DOHH2 (cell line): ENCODE measurements around the gene AOC1.

ENCODE experiments used
- H3F3A ChIP-seq: fragments of 200-600 bp; sonication (generic), shearing (Covaris generic); 2 replicates; pipeline ENCODE4 v1.6.0; 2016; ENCODE audit warnings: antibody characterized with exemption, mild to moderate bottlenecking; ENCODE audit not compliant: control insufficient read depth, insufficient read depth
- H3K27ac ChIP-seq: fragments of 200-600 bp; sonication (generic); 2 replicates; pipeline ENCODE4 v1.5.1; 2014; ENCODE audit warnings: low read depth, mild to moderate bottlenecking, low read length, moderate library complexity
- H3K27me3 ChIP-seq: fragments of 200-600 bp; sonication (generic); 2 replicates; pipeline ENCODE4 v1.6.1; 2014; ENCODE audit warnings: mild to moderate bottlenecking, low read length, mixed read lengths; ENCODE audit not compliant: control insufficient read depth
- H3K36me3 ChIP-seq: fragments of 200-600 bp; sonication (generic); 2 replicates; pipeline ENCODE4 v1.6.1; 2014; ENCODE audit warnings: mild to moderate bottlenecking, low read length, moderate library complexity, mixed read lengths; ENCODE audit not compliant: control insufficient read depth
- H3K4me1 ChIP-seq: fragments of 200-600 bp; sonication (generic); 2 replicates; pipeline ENCODE4 v1.6.1; 2014; ENCODE audit warnings: mild to moderate bottlenecking, low read length, mixed read lengths; ENCODE audit not compliant: control insufficient read depth
- H3K4me2 ChIP-seq: fragments of 200-600 bp; sonication (generic); 2 replicates; pipeline ENCODE4 v1.6.0; 2014; ENCODE audit warnings: mild to moderate bottlenecking, low read length, moderate library complexity
- H3K4me3 ChIP-seq: fragments of 200-600 bp; sonication (generic); 2 replicates; pipeline ENCODE4 v1.5.1; 2014; ENCODE audit warnings: mild to moderate bottlenecking, low read length, mixed read lengths
- H3K79me2 ChIP-seq: fragments of 200-600 bp; sonication (generic); 2 replicates; pipeline ENCODE4 v1.6.1; 2014; ENCODE audit warnings: mild to moderate bottlenecking, low read length, mixed read lengths; ENCODE audit not compliant: control insufficient read depth
- H3K9me2 ChIP-seq: fragments of 200-600 bp; sonication (generic); replicated peaks from 2 replicates; pipeline ENCODE4 v1.6.1; 2014; ENCODE audit warnings: mild to moderate bottlenecking, low read length, mixed read lengths; ENCODE audit not compliant: control insufficient read depth
- H3K9me3 ChIP-seq: fragments of 200-600 bp; sonication (generic); 2 replicates; pipeline ENCODE4 v1.6.1; 2014; ENCODE audit warnings: antibody characterized with exemption, low read length, mixed read lengths; ENCODE audit not compliant: control insufficient read depth, insufficient read depth
- H4K20me1 ChIP-seq: fragments of 200-600 bp; sonication (generic); 2 replicates; pipeline ENCODE4 v1.6.0; 2014; ENCODE audit warnings: low read depth, mild to moderate bottlenecking, antibody characterized with exemption, low read length, moderate library complexity; ENCODE audit not compliant: control insufficient read depth, insufficient read depth
- EZH2phosphoT487 ChIP-seq: fragments of 200-600 bp; sonication (generic); IDR thresholded peaks from 2 replicates; pipeline ENCODE4 v1.6.1; 2017; ENCODE audit warnings: borderline replicate concordance, mild to moderate bottlenecking, antibody characterized with exemption, low read length, moderate library complexity, mixed read lengths
- TF ChIP-seq, protein P1 (sequence below): fragments of 200-600 bp; sonication (generic); IDR thresholded peaks from one replicate; pipeline ENCODE4 v1.5.1; 2014; ENCODE audit warnings: antibody characterized with exemption, mild to moderate bottlenecking, low read depth, low read length; ENCODE audit not compliant: poor library complexity, severe bottlenecking

Gene AOC1

DNA sequence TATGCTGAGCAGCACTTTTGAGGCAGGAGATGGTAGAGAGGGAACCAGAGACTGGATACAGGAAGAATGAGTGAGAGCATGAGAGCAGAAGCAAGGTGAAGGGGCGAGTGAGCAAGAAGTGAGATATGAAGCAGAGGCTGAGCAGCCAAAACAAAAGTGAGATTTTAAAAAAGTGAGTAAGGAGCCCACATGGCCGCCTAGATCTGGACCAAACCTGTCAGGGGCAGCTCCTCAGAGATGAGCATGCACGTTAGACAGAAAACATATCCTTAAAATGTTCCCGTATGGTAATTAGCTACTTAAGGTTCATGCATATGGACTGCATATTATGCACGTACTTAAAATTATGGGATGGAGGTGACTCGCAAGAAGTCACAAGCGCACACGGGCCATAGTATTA, 29.3 kb upstream of the AOC1 start:
- Histone ChIP-seq H4K20me1 (no peaks in the 10 kb centered on the region), H3K4me3 (no peak overlapping the region), H3K27ac (no peak overlapping the region), H3K79me2 (no peaks in the 10 kb centered on the region), H3K27me3 (peaks cover 14% of the 10 kb centered on the region), H3F3A (no peaks in the 10 kb centered on the region), H3K4me2 (no peak overlapping the region), H3K4me1 (no peaks in the 10 kb centered on the region), H3K36me3 (no peaks in the 10 kb centered on the region), H3K9me3 (no peaks in the 10 kb centered on the region), H3K9me2 (no peaks in the 10 kb centered on the region)
- TF ChIP-seq, protein P1, sequence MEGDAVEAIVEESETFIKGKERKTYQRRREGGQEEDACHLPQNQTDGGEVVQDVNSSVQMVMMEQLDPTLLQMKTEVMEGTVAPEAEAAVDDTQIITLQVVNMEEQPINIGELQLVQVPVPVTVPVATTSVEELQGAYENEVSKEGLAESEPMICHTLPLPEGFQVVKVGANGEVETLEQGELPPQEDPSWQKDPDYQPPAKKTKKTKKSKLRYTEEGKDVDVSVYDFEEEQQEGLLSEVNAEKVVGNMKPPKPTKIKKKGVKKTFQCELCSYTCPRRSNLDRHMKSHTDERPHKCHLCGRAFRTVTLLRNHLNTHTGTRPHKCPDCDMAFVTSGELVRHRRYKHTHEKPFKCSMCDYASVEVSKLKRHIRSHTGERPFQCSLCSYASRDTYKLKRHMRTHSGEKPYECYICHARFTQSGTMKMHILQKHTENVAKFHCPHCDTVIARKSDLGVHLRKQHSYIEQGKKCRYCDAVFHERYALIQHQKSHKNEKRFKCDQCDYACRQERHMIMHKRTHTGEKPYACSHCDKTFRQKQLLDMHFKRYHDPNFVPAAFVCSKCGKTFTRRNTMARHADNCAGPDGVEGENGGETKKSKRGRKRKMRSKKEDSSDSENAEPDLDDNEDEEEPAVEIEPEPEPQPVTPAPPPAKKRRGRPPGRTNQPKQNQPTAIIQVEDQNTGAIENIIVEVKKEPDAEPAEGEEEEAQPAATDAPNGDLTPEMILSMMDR: no peak

- H3K4me1 ChIP-seq: no peaks in the 10 kb centered on the region
- H3K4me3 ChIP-seq: no peak overlapping the region
- no peaks in the 10 kb centered on the region for H4K20me1 ChIP-seq
- H3K36me3 ChIP-seq: no peaks in the 10 kb centered on the region
- H3K79me2 ChIP-seq: no peaks in the 10 kb centered on the region
- H3K4me2 ChIP-seq: no peak overlapping the region
- no peaks in the 10 kb centered on the region for H3K9me3 ChIP-seq
- H3K27me3 ChIP-seq: peaks cover 20% of the 10 kb centered on the region
- no peaks in the 10 kb centered on the region for H3K9me2 ChIP-seq
- no peak for TF ChIP-seq EZH2phosphoT487
- TF ChIP-seq, protein P1: no peak
- H3K27ac ChIP-seq: no peak overlapping the region
- H3F3A ChIP-seq: no peaks in the 10 kb centered on the region
These were observed 28.7 kb upstream of the AOC1 start for GRCh38 chr7:150823484-150824126.

DNA sequence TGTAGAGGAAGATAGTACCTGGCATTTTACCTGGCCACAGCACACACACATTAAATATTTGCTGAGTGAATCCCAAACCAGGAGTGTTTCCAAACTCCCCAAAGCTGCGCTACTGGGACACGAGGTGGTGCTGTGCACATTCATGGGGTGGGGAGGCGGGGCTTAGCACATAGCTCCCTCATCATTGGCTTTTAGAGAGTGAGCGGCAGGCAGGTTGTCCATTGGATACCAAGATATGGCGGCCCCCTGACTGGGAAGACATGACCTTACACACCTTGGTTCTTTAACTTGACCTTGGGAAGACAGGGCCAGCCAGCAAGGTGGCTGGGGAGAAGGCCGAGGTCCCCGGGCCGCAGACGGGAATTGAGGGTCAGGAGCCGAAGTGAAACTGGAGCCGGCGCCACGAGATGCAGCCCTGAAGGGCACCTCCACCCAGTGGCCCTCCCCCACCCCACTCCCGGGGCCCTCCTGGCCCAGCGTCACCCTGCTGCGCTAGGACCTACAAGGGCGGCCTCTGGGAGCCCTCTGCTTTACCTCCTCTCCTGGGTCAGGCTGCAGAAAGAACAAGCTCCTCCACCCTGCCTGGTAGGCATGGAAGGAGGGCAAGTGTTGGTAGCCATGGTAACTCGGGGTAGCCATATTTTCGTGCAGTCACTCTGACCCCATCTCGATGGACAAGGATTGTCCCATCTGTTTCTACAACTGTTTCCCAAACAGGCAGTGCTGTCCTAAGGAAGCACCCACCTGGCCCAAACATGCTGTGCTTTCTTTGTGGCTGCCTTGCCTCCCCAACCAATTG, 27.7 kb upstream of the AOC1 start:
- Histone ChIP-seq H3K79me2 (no peaks in the 10 kb centered on the region), H3K9me3 (no peaks in the 10 kb centered on the region)

More for the DNA sequence above, 27.7 kb upstream of the AOC1 start:
- H3K27me3 ChIP-seq: peaks cover 20% of the 10 kb centered on the region
- H3K4me3 ChIP-seq: no peak overlapping the region
- H3K4me1 ChIP-seq: no peaks in the 10 kb centered on the region
- H3K36me3 ChIP-seq: no peaks in the 10 kb centered on the region
- no peaks in the 10 kb centered on the region for H3K9me2 ChIP-seq
- H3F3A ChIP-seq: no peaks in the 10 kb centered on the region
- no peak overlapping the region for H3K4me2 ChIP-seq
- no peaks in the 10 kb centered on the region for H4K20me1 ChIP-seq
- TF ChIP-seq EZH2phosphoT487: no peak
- TF ChIP-seq, protein P1: no peak
- no peak overlapping the region for H3K27ac ChIP-seq
